ENCODE data around the gene CORIN.

DNA sequence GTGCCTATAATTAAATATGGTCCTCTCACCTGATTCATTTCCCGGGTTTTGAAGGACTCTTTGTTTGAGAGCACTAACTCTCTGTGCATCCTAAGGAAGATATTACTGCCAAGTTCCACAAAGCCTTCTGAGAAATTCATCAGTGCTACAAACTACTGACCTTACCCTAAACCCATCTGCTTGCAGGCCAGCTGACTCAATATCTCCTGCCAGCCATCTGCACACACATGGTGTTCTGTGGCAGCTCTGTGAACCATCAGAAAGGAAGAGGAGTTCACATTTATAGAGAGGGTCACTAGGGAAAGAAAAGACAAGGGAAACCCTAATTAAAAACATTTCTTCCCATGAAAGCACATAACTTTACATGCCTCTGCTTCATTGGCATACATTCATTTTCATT lies 196.1 kb downstream of the CORIN start:
- TF ChIP-seq CTCF (IDR thresholded peaks at IDR 0.05): no peak
- TF ChIP-seq SMC3 (IDR thresholded peaks at IDR 0.05; ENCODE audit: low read depth, low read length): no peak
- no peak for TF ChIP-seq CHD2 (IDR thresholded peaks at IDR 0.05; ENCODE audit: low read length, partially characterized antibody)
- TF ChIP-seq, protein P1, sequence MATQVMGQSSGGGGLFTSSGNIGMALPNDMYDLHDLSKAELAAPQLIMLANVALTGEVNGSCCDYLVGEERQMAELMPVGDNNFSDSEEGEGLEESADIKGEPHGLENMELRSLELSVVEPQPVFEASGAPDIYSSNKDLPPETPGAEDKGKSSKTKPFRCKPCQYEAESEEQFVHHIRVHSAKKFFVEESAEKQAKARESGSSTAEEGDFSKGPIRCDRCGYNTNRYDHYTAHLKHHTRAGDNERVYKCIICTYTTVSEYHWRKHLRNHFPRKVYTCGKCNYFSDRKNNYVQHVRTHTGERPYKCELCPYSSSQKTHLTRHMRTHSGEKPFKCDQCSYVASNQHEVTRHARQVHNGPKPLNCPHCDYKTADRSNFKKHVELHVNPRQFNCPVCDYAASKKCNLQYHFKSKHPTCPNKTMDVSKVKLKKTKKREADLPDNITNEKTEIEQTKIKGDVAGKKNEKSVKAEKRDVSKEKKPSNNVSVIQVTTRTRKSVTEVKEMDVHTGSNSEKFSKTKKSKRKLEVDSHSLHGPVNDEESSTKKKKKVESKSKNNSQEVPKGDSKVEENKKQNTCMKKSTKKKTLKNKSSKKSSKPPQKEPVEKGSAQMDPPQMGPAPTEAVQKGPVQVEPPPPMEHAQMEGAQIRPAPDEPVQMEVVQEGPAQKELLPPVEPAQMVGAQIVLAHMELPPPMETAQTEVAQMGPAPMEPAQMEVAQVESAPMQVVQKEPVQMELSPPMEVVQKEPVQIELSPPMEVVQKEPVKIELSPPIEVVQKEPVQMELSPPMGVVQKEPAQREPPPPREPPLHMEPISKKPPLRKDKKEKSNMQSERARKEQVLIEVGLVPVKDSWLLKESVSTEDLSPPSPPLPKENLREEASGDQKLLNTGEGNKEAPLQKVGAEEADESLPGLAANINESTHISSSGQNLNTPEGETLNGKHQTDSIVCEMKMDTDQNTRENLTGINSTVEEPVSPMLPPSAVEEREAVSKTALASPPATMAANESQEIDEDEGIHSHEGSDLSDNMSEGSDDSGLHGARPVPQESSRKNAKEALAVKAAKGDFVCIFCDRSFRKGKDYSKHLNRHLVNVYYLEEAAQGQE (IDR thresholded peaks at IDR 0.05; ENCODE audit: low read depth, low read length): no peak
- TF ChIP-seq EP300 (IDR thresholded peaks at IDR 0.05; ENCODE audit: borderline replicate concordance in 1 of 2, low read depth in 1 of 2, low read length in 1 of 2): no peak

Data from SK-N-SH (cell line).